Measurements from ENCODE around the gene SLC35F3.
"Not testable (repeated sequence)": the region's sequence is repeated elsewhere in the genome, so short reads cannot be mapped to it uniquely, and the experiment has no call there.

SLC35F3 gene

DNA sequence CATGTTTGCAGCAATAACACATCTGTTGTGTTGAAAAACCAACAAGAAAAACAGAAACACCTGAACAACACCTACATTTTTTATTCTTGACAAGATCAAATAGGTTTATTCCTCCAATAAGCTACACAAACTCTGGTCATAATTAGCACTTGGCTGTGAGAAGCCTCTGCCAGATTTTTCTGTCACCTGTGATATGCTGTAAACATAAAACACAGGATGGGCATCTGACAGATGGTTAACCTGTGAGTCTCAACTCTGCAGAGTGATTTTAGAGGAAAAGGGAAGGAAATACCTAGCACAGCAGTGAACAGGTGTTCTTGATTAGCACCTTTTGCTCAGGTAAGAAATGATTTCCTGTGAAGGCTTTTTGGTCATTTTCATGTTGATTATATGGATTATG, 293.4 kb downstream of the SLC35F3 start:
- no peaks in the 10 kb centered on the region for H3K4me1 ChIP-seq (ENCODE audit: control insufficient read depth in 2 of 2, insufficient read depth in 2 of 2, low read length in 2 of 2)
- H3K9ac ChIP-seq (ENCODE audit: low read depth in 1 of 2, low read length in 2 of 2) = no peak overlapping the region
- H3K36me3 ChIP-seq (ENCODE audit: control insufficient read depth in 2 of 2, insufficient read depth in 2 of 2, low read length in 2 of 2) = no peaks in the 10 kb centered on the region
- H3K27ac ChIP-seq (ENCODE audit: low read depth in 2 of 2, low read length in 2 of 2) = no peak overlapping the region
- no peaks in the 10 kb centered on the region for H3K9me3 ChIP-seq (ENCODE audit: control insufficient read depth in 2 of 2, low read length in 2 of 2)
- no peak overlapping the region for H3K4me3 ChIP-seq (ENCODE audit: low read length in 2 of 2)
- no peaks in the 10 kb centered on the region for H3K27me3 ChIP-seq (ENCODE audit: control insufficient read depth in 2 of 2, insufficient read depth in 2 of 2, low read length in 2 of 2)

DNA sequence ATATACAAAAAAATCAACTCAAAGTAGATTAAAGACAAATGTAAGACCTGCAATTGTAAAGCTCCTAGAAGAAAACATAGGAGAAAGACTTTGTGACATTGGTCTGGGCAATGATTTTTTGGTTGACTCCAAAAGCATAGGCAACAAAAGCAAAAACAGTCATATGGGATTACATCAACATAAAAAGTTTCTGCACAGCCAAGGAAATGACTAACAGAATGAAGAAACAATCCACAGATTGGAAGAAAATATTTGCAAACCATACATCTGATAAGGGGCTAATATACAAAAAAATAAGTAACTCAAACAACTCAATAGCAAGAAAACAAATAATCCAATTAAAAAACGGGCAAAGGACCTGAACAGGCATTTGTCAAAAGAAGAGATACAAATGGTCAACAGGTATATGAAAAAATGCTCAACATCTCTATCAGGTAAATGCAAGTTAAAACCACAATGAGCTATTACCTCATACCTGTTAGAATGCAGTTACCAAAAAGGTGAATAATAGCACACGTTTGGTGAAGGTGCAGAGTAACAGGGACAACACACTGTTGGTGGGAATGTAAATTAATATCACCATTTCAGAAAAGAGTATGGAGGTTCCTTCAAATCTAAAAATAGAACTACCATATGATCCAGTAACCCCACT, 295.1 kb downstream of the SLC35F3 start:
- Histone ChIP-seq H3K27me3 (ENCODE audit: control insufficient read depth in 2 of 2, insufficient read depth in 2 of 2, low read length in 2 of 2) (no peaks in the 10 kb centered on the region), H3K9ac (ENCODE audit: low read depth in 1 of 2, low read length in 2 of 2) (no peak overlapping the region), H3K9me3 (ENCODE audit: control insufficient read depth in 2 of 2, low read length in 2 of 2) (no peaks in the 10 kb centered on the region), H3K4me1 (ENCODE audit: control insufficient read depth in 2 of 2, insufficient read depth in 2 of 2, low read length in 2 of 2) (no peaks in the 10 kb centered on the region), H3K36me3 (ENCODE audit: control insufficient read depth in 2 of 2, insufficient read depth in 2 of 2, low read length in 2 of 2) (no peaks in the 10 kb centered on the region), H3K4me3 (ENCODE audit: low read length in 2 of 2) (no peak overlapping the region), H3K27ac (ENCODE audit: low read depth in 2 of 2, low read length in 2 of 2) (no peak overlapping the region)

DNA sequence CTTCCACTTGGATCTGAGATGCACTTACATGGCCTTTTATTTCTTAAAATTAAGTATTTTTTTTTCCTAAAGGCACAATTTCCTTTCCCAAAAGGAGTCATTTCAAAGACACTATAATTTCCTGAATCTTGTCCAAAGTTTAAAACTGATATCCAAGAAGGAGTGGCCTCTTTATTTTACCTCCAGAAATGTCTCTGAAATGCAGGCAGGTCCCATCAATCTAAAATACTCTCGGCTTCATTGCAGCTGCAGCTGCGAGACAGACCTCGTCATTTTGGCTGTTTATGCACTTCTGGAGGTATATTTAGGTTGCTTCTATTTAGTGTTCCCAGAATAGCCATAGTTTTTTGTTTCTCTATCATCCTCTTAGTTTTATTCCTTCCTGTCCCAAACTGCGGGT, 296.1 kb downstream of the SLC35F3 start:
- Histone ChIP-seq H3K36me3 (ENCODE audit: control insufficient read depth in 2 of 2, insufficient read depth in 2 of 2, low read length in 2 of 2) (no peaks in the 10 kb centered on the region), H3K4me1 (ENCODE audit: control insufficient read depth in 2 of 2, insufficient read depth in 2 of 2, low read length in 2 of 2) (no peaks in the 10 kb centered on the region), H3K4me3 (ENCODE audit: low read length in 2 of 2) (no peak overlapping the region), H3K9me3 (ENCODE audit: control insufficient read depth in 2 of 2, low read length in 2 of 2) (no peaks in the 10 kb centered on the region), H3K27me3 (ENCODE audit: control insufficient read depth in 2 of 2, insufficient read depth in 2 of 2, low read length in 2 of 2) (peaks cover 0 to 4% of the 10 kb centered on the region in 2 donors), H3K27ac (ENCODE audit: low read depth in 2 of 2, low read length in 2 of 2) (no peak overlapping the region), H3K9ac (ENCODE audit: low read depth in 1 of 2, low read length in 2 of 2) (no peak overlapping the region)

DNA sequence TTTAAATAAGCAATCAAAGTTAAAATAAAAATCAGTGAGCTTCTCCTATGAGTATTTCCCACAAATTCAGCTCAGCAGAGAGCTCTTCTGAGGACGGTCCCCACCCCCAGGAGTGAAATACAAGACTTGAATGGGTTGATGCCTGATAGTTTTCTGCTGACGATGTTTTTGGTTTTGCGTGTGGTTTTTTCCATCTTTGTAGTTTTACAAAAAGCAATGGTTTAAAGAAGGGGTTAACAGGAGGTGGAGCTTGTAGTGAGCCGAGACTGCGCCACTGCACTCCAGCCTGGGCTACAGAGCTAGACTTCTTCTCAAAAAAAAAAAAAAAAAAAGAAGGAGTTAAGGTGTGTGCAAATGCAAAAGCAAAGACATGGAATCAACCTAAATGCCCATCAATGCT, 297.1 kb downstream of the SLC35F3 start:
- H3K36me3 ChIP-seq (ENCODE audit: control insufficient read depth in 2 of 2, insufficient read depth in 2 of 2, low read length in 2 of 2) = no peaks in the 10 kb centered on the region
- H3K4me3 ChIP-seq (ENCODE audit: low read length in 2 of 2) = no peak overlapping the region
- no peaks in the 10 kb centered on the region for H3K4me1 ChIP-seq (ENCODE audit: control insufficient read depth in 2 of 2, insufficient read depth in 2 of 2, low read length in 2 of 2)
- no peak overlapping the region for H3K9ac ChIP-seq (ENCODE audit: low read depth in 1 of 2, low read length in 2 of 2)
- no peak overlapping the region for H3K27ac ChIP-seq (ENCODE audit: low read depth in 2 of 2, low read length in 2 of 2)
- peaks cover 0 to 4% of the 10 kb centered on the region in 2 donors for H3K27me3 ChIP-seq (ENCODE audit: control insufficient read depth in 2 of 2, insufficient read depth in 2 of 2, low read length in 2 of 2)
- no peaks in the 10 kb centered on the region for H3K9me3 ChIP-seq (ENCODE audit: control insufficient read depth in 2 of 2, low read length in 2 of 2)

DNA sequence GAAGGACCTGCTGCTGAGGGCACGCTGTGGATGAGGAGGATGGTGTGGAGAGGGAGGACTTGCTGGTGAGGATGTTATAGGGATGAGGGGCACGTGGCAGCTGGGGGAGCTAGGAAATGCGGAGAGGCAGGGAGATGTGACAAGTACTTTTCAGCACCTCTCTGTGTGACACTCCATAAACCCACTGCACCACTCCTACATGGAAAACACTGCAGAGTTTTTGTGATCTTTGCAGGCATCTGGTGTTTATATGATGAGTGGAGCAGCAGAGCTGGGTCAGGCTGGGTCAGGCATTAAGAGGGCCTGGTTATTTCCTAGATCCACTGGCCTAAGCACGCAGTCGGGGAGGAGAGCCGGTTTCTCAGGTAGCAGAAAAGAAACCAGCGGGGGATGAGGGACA, 301.5 kb downstream of the SLC35F3 start:
- Histone ChIP-seq H3K27ac (ENCODE audit: low read depth in 2 of 2, low read length in 2 of 2) (no peak overlapping the region), H3K27me3 (ENCODE audit: control insufficient read depth in 2 of 2, insufficient read depth in 2 of 2, low read length in 2 of 2) (peaks cover 0 to 4% of the 10 kb centered on the region in 2 donors)

DNA sequence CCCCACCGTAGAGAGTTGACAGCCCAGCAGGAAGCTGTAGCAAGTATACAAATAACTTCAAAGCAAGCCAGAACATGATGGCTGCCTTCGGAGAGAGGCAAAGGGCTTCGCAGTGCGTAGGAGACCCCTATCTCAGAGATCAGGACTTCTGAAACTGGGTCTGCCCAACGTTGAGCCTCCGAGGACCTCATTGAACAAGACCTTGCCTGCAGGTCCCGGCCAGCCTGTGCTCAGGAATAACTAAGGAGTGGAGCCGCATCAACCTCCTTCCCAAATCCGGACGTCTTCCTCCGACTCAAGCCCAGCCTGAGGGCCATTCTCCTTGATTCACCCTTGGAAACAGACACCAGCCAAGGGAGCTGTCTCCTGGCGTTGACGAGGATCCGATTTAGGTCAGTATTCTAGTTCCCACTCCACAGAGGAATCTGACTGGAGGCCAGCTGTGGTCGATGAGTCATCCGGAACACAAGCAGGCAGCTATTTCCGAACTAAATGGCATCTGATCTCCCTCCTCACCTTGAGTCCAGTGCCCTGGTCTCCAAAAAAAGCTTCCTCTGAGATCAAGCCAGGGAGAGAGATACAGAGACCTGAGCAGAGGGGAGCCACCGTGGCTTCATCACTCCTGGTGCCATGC, 302.3 kb downstream of the SLC35F3 start:
- H3K4me3 ChIP-seq (ENCODE audit: low read length in 2 of 2) = no peak overlapping the region
- no peak overlapping the region for H3K27ac ChIP-seq (ENCODE audit: low read depth in 2 of 2, low read length in 2 of 2)
- H3K9ac ChIP-seq (ENCODE audit: low read depth in 1 of 2, low read length in 2 of 2) = no peak overlapping the region
- H3K36me3 ChIP-seq (ENCODE audit: control insufficient read depth in 2 of 2, insufficient read depth in 2 of 2, low read length in 2 of 2) = no peaks in the 10 kb centered on the region
- no peaks in the 10 kb centered on the region for H3K9me3 ChIP-seq (ENCODE audit: control insufficient read depth in 2 of 2, low read length in 2 of 2)
- H3K4me1 ChIP-seq (ENCODE audit: control insufficient read depth in 2 of 2, insufficient read depth in 2 of 2, low read length in 2 of 2) = no peaks in the 10 kb centered on the region
- H3K27me3 ChIP-seq (ENCODE audit: control insufficient read depth in 2 of 2, insufficient read depth in 2 of 2, low read length in 2 of 2) = peaks cover 0 to 4% of the 10 kb centered on the region in 2 donors

More for the DNA sequence above, 301.5 kb downstream of the SLC35F3 start:
- no peak overlapping the region for H3K4me3 ChIP-seq (ENCODE audit: low read length in 2 of 2)
- H3K9ac ChIP-seq (ENCODE audit: low read depth in 1 of 2, low read length in 2 of 2) = no peak overlapping the region
- H3K9me3 ChIP-seq (ENCODE audit: control insufficient read depth in 2 of 2, low read length in 2 of 2) = no peaks in the 10 kb centered on the region
- no peaks in the 10 kb centered on the region for H3K4me1 ChIP-seq (ENCODE audit: control insufficient read depth in 2 of 2, insufficient read depth in 2 of 2, low read length in 2 of 2)
- H3K36me3 ChIP-seq (ENCODE audit: control insufficient read depth in 2 of 2, insufficient read depth in 2 of 2, low read length in 2 of 2) = no peaks in the 10 kb centered on the region

DNA sequence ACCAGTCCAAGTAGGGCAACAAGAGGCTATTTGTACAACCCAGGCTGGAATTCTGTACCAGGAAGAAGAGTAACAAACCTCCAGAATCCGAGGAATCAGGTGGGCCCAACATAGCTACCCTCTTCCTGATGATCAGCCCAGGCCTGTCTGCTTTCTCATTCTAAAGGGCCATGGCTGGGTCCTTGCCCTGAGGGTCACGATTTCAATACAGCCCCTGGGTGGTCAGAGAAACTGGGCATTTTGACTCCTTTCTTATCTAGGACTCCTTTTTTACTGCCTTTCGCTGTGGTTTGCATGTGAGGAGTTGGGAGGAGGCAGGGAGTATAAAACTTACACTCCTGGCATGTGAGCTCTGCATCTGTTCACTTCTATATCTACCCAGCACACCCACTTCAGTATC, 303.9 kb downstream of the SLC35F3 start:
- Histone ChIP-seq H3K4me3 (ENCODE audit: low read length in 2 of 2) (no peak overlapping the region), H3K4me1 (ENCODE audit: control insufficient read depth in 2 of 2, insufficient read depth in 2 of 2, low read length in 2 of 2) (no peaks in the 10 kb centered on the region), H3K36me3 (ENCODE audit: control insufficient read depth in 2 of 2, insufficient read depth in 2 of 2, low read length in 2 of 2) (no peaks in the 10 kb centered on the region), H3K27me3 (ENCODE audit: control insufficient read depth in 2 of 2, insufficient read depth in 2 of 2, low read length in 2 of 2) (peaks cover under 1 to 4% of the 10 kb centered on the region in 2 donors), H3K27ac (ENCODE audit: low read depth in 2 of 2, low read length in 2 of 2) (no peak overlapping the region), H3K9ac (ENCODE audit: low read depth in 1 of 2, low read length in 2 of 2) (no peak overlapping the region), H3K9me3 (ENCODE audit: control insufficient read depth in 2 of 2, low read length in 2 of 2) (no peaks in the 10 kb centered on the region)

DNA sequence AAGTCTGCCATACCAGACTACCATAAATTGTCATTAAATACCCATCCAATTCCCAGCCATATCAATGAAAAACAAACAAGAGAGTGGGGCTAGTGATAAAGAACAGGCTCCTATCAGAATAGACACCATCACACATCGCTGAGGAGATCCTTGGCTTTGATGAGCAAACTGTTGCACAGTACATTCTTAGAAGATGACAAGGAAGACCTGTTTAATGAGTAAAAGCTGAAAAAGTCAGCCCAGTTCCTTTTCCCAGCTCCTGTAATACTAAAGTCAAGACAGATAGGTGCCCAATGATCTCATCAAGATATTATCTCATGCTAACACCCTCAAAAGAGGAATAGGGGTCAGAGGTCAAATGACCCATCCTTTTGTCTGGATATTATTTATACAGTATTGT, 304.3 kb downstream of the SLC35F3 start:
- H3K27ac ChIP-seq (ENCODE audit: low read depth in 2 of 2, low read length in 2 of 2) = no peak overlapping the region
- H3K4me3 ChIP-seq (ENCODE audit: low read length in 2 of 2) = no peak overlapping the region
- no peaks in the 10 kb centered on the region for H3K9me3 ChIP-seq (ENCODE audit: control insufficient read depth in 2 of 2, low read length in 2 of 2)
- H3K9ac ChIP-seq (ENCODE audit: low read depth in 1 of 2, low read length in 2 of 2) = no peak overlapping the region
- no peaks in the 10 kb centered on the region for H3K4me1 ChIP-seq (ENCODE audit: control insufficient read depth in 2 of 2, insufficient read depth in 2 of 2, low read length in 2 of 2)
- no peaks in the 10 kb centered on the region for H3K36me3 ChIP-seq (ENCODE audit: control insufficient read depth in 2 of 2, insufficient read depth in 2 of 2, low read length in 2 of 2)
- H3K27me3 ChIP-seq (ENCODE audit: control insufficient read depth in 2 of 2, insufficient read depth in 2 of 2, low read length in 2 of 2) = peaks cover 3 to 4% of the 10 kb centered on the region in 2 donors

DNA sequence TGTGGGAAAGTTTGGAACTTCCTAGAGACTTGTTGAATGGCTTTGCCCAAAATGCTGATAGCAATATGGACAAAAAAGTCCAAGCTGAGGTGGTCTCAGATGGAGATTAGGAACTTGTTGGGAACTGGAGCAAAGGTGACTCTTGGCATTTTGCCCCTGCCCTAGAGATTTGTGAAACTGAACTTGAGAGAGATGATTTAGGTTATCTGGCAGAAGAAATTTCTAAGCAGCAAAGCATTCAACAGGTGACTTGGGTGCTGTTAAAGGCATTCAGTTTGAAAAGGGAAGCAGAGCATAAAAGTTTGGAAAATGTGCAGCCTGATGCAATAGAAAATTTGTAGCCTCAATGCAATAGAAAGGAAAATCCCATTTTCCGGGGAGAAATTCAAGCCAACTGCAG, 306.0 kb downstream of the SLC35F3 start:
- not testable (repeated sequence) for H3K27me3 ChIP-seq (ENCODE audit: control insufficient read depth in 2 of 2, insufficient read depth in 2 of 2, low read length in 2 of 2); H3K27ac ChIP-seq (ENCODE audit: low read depth in 2 of 2, low read length in 2 of 2); H3K36me3 ChIP-seq (ENCODE audit: control insufficient read depth in 2 of 2, insufficient read depth in 2 of 2, low read length in 2 of 2); H3K9me3 ChIP-seq (ENCODE audit: control insufficient read depth in 2 of 2, low read length in 2 of 2); H3K4me1 ChIP-seq (ENCODE audit: control insufficient read depth in 2 of 2, insufficient read depth in 2 of 2, low read length in 2 of 2); H3K4me3 ChIP-seq (ENCODE audit: low read length in 2 of 2); H3K9ac ChIP-seq (ENCODE audit: low read depth in 1 of 2, low read length in 2 of 2)

DNA sequence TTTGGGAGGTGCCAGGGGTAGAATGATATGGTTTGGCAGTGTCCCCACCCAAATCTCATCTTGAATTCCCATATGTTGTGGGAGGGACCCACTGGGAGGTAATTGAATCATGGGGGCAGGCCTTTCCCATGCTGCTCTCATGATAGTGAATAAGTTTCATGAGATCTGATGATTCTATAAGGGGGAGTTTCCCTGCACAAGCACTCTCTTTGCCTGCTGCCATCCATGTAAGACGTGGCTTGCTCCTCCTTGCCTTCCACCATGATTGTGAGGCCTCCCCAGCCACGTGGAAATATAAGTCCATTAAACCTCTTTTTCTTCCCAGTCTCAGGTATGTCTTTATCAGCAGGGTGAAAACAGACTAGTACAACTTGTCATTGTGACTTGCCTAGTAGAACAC, 307.4 kb downstream of the SLC35F3 start:
- H3K27me3 ChIP-seq (ENCODE audit: control insufficient read depth in 2 of 2, insufficient read depth in 2 of 2, low read length in 2 of 2) = peaks cover 12 to 15% of the 10 kb centered on the region in 2 donors
- H3K9ac ChIP-seq (ENCODE audit: low read depth in 1 of 2, low read length in 2 of 2); H3K36me3 ChIP-seq (ENCODE audit: control insufficient read depth in 2 of 2, insufficient read depth in 2 of 2, low read length in 2 of 2); H3K4me1 ChIP-seq (ENCODE audit: control insufficient read depth in 2 of 2, insufficient read depth in 2 of 2, low read length in 2 of 2); H3K9me3 ChIP-seq (ENCODE audit: control insufficient read depth in 2 of 2, low read length in 2 of 2); H3K27ac ChIP-seq (ENCODE audit: low read depth in 2 of 2, low read length in 2 of 2); H3K4me3 ChIP-seq (ENCODE audit: low read length in 2 of 2): not testable (repeated sequence)
